Fibroblast of pulmonary artery (primary cell): ENCODE results near the gene MEAF6.

Experiments used
- DNase-seq: peaks from one replicate; pipeline ENCODE4 v3.0.0-alpha.2; 2010; ENCODE audit warnings: low read depth
- H3K4me3 ChIP-seq: replicated peaks from 2 replicates; pipeline ENCODE4 v1.5.1; 2011; ENCODE audit warnings: low read depth, mild to moderate bottlenecking, control low read depth, low read length, moderate library complexity
- CTCF ChIP-seq: IDR thresholded peaks from 2 replicates; pipeline ENCODE4 v1.5.1; 2011; ENCODE audit warnings: mild to moderate bottlenecking, control low read depth, low read length, inconsistent platforms; ENCODE audit errors: missing control alignments

The MEAF6 gene

GRCh38 chr1:37487619-37487984 is 27.0 kb downstream of the MEAF6 start:
- TF ChIP-seq CTCF = no peak
- no peak for DNase-seq
- H3K4me3 ChIP-seq = no peak overlapping the region

DNA sequence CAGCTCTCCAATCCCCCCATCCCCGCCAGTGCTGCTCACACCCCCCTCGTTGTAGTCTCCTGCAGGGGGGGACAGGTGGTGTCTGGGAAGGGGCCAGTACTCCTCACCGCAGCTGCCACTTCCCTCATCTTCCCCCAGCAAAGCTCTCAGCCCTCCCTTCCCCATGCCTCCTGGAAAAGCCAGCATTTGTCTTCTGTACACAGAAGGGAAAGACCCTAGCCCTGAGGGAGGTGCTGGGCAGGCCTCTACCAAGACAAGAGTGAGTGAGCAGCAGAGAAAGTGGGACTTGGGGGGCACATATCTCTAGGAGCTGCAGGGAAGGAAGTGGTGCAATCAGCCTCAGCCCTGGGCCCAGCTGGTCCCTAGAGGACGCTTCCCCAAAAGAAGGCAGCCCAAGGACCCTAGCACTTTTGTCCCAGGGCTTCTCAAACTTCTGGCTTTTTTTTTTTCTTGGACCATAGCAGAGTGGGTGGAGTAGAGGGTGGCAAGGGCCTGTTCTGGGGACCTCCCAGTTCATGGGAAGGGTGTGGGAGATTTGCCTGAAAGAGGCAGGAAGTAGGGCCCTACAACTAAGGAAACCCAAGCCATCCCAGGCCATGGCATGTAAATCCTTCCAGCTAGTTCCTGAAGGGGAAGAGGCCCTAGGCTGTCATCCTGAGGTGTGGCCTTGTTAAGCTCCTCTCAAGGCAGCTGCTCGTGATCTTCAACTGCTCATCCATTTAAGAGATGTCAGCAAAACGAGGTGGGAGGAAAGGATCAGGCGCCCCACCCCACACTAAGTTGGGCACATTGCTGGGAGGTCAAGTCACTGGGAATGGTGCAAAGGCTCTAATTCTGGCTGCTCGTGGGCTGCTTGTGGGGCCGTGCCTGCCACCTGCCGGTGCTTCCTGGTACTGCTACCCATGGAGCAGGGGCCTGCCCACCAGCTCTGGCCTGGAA is 27.6 kb downstream of the MEAF6 start:
- no peak overlapping the region for H3K4me3 ChIP-seq
- TF ChIP-seq CTCF = peak; percentile 98
- DNase-seq = peak; percentile 81

GRCh38 chr1:37485902-37486679 is 28.5 kb downstream of the MEAF6 start:
- no peak overlapping the region for H3K4me3 ChIP-seq
- TF ChIP-seq CTCF = no peak
- DNase-seq = peak; percentile 60

- no peak overlapping the region for H3K4me3 ChIP-seq
- DNase-seq = no peak
- TF ChIP-seq CTCF = no peak
Measured at GRCh38 chr1:37484325-37485051, 30.1 kb downstream of the MEAF6 start.

- DNase-seq = no peak
- no peak overlapping the region for H3K4me3 ChIP-seq
- TF ChIP-seq CTCF = no peak
Measured at GRCh38 chr1:37483785-37484184, 30.8 kb downstream of the MEAF6 start.

GRCh38 chr1:37482796-37483744 is 31.5 kb downstream of the MEAF6 start:
- no peak for TF ChIP-seq CTCF
- no peak overlapping the region for H3K4me3 ChIP-seq
- no peak for DNase-seq
